Hindlimb muscle (tissue), 1 donor: ENCODE data around the gene GAS2L1. TPM values are rescaled to one million over a fixed set of nuclear protein-coding genes. Genes with fewer than 3 reads are reported as not detected.

Experiments used
- DNase-seq: peaks from one replicate; pipeline ENCODE4 v3.0.0-alpha.2; 2013
- polyA plus RNA-seq: library from polyadenylated mRNA; unstranded; fragments of 120-200 nt; gene quantifications from one replicate; pipeline ENCODE4 v1.2.1, GENCODE V29; 2013; ENCODE audit not compliant: insufficient read length

Gene GAS2L1
- polyA plus RNA-seq, 1 donor: 12.9 TPM

GRCh38 chr22:29275819-29276565, 30.5 kb upstream of the GAS2L1 start:
- DNase-seq: no peak

GRCh38 chr22:29277927-29278326, 28.5 kb upstream of the GAS2L1 start:
- no peak for DNase-seq

GRCh38 chr22:29284196-29284595, 22.3 kb upstream of the GAS2L1 start:
- DNase-seq: no peak

GRCh38 chr22:29288837-29289236, 17.6 kb upstream of the GAS2L1 start:
- no peak for DNase-seq

- DNase-seq: no peak
Measured at GRCh38 chr22:29290061-29290460, 16.4 kb upstream of the GAS2L1 start.

GRCh38 chr22:29291215-29291614, 15.2 kb upstream of the GAS2L1 start:
- no peak for DNase-seq

- DNase-seq: no peak
Measured at GRCh38 chr22:29292379-29292778, 14.1 kb upstream of the GAS2L1 start.

- DNase-seq: no peak
Measured at GRCh38 chr22:29298641-29299040, 7.8 kb upstream of the GAS2L1 start.

GRCh38 chr22:29299136-29299900, 7.1 kb upstream of the GAS2L1 start:
- no peak for DNase-seq

GRCh38 chr22:29300467-29300806, 6.0 kb upstream of the GAS2L1 start:
- DNase-seq: no peak

GRCh38 chr22:29300807-29301601, 5.4 kb upstream of the GAS2L1 start:
- DNase-seq: no peak

- no peak for DNase-seq
Measured at GRCh38 chr22:29301716-29302401, 4.6 kb upstream of the GAS2L1 start.

GRCh38 chr22:29302402-29302680, 4.1 kb upstream of the GAS2L1 start:
- no peak for DNase-seq

- DNase-seq: no peak
Measured at GRCh38 chr22:29302681-29303465, 3.6 kb upstream of the GAS2L1 start.

- DNase-seq: no peak
Measured at GRCh38 chr22:29305836-29306174, 645 bp upstream of the GAS2L1 start.

- DNase-seq: peak; percentile 84
Measured at GRCh38 chr22:29306835-29307595, 565 bp downstream of the GAS2L1 start.

- no peak for DNase-seq
Measured at GRCh38 chr22:29307596-29308147, 1.2 kb downstream of the GAS2L1 start.

- DNase-seq: no peak
Measured at GRCh38 chr22:29308148-29308790, 1.8 kb downstream of the GAS2L1 start.

- DNase-seq: no peak
Measured at GRCh38 chr22:29308791-29309262, 2.4 kb downstream of the GAS2L1 start.

- DNase-seq: no peak
Measured at GRCh38 chr22:29309332-29310064, 3.0 kb downstream of the GAS2L1 start.
